Stimulated activated CD4-positive, alpha-beta T cell treated with anti-CD3 and anti-CD28 coated beads, TNF-alpha, amount 100 ng/mL, for 48 hours (primary cell): Measurements from ENCODE around the gene AGPAT3.
A peak's percentile ranks its signal among the peaks of the same experiment; 100 is the strongest.
"Not testable (repeated sequence)": the region's sequence is repeated elsewhere in the genome, so short reads cannot be mapped to it uniquely, and the experiment has no call there.

Source experiments
- DNase-seq, 3 donors: peaks; one replicate each; pipeline ENCODE4 v3.0.0-alpha.2; 2020; ENCODE audit warnings: low read depth in 3 of 3

Gene AGPAT3

GRCh38 chr21:43834146-43834905, 30.7 kb upstream of the AGPAT3 start:
- no peak for DNase-seq

- DNase-seq: no peak
Observed at GRCh38 chr21:43835050-43835449, 30.0 kb upstream of the AGPAT3 start.

GRCh38 chr21:43835861-43836260, 29.2 kb upstream of the AGPAT3 start:
- no peak for DNase-seq

- DNase-seq: no peak
Observed at GRCh38 chr21:43836616-43837015, 28.4 kb upstream of the AGPAT3 start.

GRCh38 chr21:43840259-43840658, 24.8 kb upstream of the AGPAT3 start:
- DNase-seq: no peak

- no peak for DNase-seq
Observed at GRCh38 chr21:43842742-43843141, 22.3 kb upstream of the AGPAT3 start.

GRCh38 chr21:43844906-43845305, 20.1 kb upstream of the AGPAT3 start:
- not testable (repeated sequence) for DNase-seq

GRCh38 chr21:43845386-43845785, 19.6 kb upstream of the AGPAT3 start:
- DNase-seq: no peak

GRCh38 chr21:43846430-43846829, 18.6 kb upstream of the AGPAT3 start:
- no peak for DNase-seq

- DNase-seq: no peak
Observed at GRCh38 chr21:43847301-43847700, 17.7 kb upstream of the AGPAT3 start.

- no peak for DNase-seq
Observed at GRCh38 chr21:43848771-43849170, 16.3 kb upstream of the AGPAT3 start.

- DNase-seq: no peak
Observed at GRCh38 chr21:43849532-43850299, 15.3 kb upstream of the AGPAT3 start.

GRCh38 chr21:43850728-43851295, 14.2 kb upstream of the AGPAT3 start:
- DNase-seq: no peak

- DNase-seq: no peak
Observed at GRCh38 chr21:43851593-43851992, 13.4 kb upstream of the AGPAT3 start.

GRCh38 chr21:43853851-43854772, 10.9 kb upstream of the AGPAT3 start:
- no peak for DNase-seq

GRCh38 chr21:43854773-43855633, 10.0 kb upstream of the AGPAT3 start:
- peak in 2 of 3 donors; percentile 23 to 46 for DNase-seq

GRCh38 chr21:43855955-43856354, 9.1 kb upstream of the AGPAT3 start:
- DNase-seq: no peak

- DNase-seq: no peak
Observed at GRCh38 chr21:43858806-43859648, 6.0 kb upstream of the AGPAT3 start.

- no peak for DNase-seq
Observed at GRCh38 chr21:43859747-43860214, 5.2 kb upstream of the AGPAT3 start.

- DNase-seq: no peak
Observed at GRCh38 chr21:43861706-43862105, 3.3 kb upstream of the AGPAT3 start.
